HUDEP-2 (cell line): ENCODE measurements around the gene TMPRSS9.
A peak's percentile ranks its signal among the peaks of the same experiment; 100 is the strongest.

Source experiments
- DNase-seq, 76 experiments: peaks; one replicate each; lab custom pipeline; 2025; ENCODE audit not compliant: unreplicated experiment in 76 of 76; lab: John Stamatoyannopoulos, UW

The TMPRSS9 gene

DNA sequence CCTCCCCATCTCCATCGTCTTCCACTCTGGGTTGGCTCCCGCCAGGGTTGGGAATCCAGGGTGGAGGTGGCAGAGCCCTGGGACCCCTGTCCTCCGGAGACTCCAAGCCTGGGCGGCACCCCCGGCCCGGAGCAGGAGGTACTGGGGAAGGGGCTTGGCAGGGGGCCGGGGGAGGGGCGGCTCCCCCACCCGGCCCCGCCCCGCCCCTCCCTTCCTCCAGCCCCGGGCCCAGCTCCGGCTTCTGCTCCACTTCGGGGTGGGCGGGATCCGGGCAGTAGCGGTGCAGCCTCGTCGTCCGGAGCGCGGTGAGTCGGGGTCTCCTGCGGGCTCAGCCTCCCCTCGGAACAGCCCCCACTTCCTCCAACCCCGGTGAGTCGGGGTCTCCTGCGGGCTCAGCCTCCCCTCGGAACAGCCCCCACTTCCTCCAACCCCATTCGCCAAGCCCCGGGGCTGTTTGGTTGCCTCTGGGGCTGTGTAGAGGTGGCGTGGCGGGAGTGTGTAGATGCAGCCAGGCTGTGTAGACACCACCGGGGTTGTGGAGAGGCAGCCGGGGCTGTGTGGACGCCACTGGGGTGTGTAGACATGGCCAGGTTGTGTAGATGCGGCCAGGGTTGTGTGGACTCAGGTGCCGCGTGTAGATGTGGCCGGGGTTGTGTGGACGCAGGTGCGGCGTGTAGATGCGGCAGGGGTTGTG, at the start of gene TMPRSS9:
TMPRSS9 (plus strand) TSS at position 274 of the 694 bp plus-strand sequence. CDS start 29,521 bp downstream, outside the sequence.
- no peak for DNase-seq

DNA sequence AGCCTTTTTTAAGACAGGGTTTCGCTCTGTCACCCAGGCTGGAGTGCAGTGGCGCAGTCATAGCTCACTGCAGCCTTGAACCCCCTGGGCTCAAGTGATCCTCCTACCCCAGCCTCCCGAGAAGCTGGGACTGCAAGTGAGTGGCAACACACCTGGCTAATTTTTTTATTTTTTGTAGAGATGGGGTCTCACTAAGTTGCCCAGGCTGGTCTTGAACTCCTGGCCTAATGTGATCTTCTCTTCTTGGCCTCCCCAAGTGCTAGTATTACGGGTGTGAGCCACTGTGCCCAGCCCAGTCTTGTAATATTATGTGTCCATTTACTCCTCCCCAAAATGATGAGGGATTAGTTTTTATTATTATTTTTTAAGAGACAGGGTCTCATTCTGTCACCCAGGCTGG, 49.0 kb upstream of the TMPRSS9 start:
- no peak for DNase-seq

DNA sequence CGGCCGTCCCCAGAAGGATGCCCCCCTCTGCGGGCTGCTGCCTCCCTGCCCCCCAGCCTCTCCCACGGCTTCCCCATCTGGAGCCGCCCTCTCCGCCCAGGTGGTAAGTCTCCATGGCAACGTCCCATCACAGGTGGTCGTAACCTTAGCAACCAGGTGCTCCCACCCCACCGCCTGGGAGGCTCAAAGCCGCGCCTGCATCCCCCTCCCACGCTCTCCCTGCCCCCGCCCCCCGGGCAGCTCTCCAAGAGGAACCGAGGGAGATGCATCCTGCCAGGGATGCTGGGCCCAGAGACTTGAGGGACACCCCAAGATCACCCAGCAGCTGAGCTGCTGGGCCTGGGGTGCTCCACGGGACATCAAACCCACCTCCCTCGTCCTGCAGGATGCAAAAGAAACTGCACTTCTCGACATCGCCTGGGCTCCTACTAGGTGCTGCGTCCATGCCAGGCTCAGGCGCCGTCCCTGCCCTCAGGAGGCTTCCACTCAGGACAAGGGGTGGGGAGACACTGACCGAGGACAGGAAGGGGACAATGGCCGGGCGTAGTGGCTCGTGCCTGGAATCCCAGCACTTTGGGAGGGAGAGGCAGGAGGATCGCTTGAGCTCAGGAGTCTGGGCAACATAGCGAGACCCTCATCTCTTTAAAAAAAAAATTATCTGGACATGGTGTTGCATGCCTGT, 47.1 kb upstream of the TMPRSS9 start:
- no peak for DNase-seq

DNA sequence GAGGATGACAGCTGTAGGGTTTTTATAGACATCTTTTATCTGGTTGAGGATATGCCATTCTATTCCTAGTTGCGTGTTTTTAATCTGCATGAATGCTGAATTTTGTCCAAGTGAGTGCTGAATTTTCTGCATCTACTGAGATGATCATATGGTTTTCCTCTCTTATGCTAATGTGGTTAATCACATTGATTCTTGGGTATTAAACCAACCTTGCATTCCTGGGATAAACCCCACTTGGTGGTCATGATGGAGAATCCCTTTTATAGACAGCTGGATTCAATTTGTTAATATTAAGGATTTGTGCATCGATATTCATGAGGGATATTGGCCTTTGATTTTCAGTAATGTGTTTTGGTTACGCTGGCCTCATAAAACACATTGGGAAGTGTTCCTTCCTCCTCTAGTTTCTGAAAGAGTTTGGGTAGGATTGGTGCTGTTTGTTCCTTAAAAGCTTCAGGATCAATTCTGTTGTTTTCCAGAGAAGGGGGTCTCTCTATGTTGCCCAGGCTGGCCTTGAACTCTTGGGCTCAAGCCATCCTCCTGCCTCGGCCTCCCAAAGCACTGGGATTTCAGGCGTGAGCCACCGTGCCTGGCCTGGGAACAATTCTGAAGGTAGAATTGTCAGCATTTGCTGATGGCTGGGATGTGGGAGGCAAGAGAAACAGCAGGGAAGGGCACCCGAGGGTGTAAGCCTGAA, 44.8 kb upstream of the TMPRSS9 start:
- no peak for DNase-seq

DNA sequence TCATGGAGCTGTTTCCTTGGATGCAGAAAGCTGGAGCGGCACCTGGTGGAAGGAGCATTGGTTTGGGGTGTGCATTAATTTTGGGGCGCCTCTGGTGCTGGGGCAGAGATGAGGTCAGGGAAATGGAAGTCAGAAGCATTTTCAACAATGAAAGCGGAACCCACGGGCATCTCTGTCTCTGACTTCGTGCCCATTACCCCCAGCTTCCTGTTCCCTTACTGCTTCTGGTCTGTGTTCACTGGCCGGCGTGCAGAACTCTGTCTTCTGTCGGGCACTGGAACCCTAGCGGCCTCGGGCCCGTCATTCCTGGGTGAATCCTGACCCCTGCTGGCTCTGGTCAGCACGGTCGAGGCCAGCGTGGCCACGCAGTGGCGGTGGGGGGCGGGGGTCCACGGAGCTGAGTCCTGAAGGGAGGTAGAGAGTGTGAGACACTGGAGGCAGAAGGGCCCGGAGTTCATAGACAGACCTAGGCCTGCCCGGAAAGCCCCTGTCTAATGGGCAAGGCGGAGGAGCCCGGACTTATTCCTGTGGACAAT, 44.2 kb upstream of the TMPRSS9 start:
- peak in 46 of 76 experiments; percentile 4 to 74 (median 50) for DNase-seq

DNA sequence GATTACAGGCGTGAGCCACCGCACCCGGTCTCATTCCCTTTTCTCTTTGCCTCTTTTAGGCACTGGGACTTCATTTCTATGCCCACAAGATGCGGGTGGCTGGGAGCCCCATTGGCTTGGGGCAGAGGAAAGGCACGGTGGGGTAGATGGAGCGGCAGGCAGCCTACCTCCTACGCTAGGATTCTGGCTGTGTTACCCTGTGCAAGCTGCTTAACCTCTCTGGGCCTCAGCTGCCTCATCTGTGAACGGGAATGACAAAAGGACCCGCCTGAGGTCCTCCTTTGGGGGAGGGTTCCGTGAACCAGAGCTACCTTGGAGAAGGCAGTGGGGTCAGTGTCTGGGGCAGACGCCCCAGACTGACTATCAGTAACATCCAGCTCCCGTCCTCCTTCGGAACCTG, 42.8 kb upstream of the TMPRSS9 start:
- no peak for DNase-seq

DNA sequence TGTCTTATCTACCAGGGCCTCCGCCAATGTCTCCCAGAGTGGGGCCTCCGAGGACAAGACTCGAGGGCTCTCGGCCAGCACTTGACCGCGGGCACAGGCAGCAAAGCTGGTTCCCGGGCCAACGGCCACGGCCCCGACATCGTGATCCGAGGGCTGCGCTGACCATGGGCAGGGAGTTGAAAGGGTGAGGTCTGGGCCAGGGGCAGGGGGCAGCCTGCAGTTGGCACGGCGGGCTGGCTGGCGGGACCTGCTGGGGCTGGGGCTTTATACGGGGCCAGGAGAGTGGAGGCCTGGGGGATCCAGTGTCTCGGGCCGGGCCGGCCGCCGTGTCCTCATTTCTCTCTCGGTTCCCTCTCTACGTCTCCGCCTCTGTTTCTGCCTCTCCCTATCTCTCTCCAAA, 42.3 kb upstream of the TMPRSS9 start:
- no peak for DNase-seq

DNA sequence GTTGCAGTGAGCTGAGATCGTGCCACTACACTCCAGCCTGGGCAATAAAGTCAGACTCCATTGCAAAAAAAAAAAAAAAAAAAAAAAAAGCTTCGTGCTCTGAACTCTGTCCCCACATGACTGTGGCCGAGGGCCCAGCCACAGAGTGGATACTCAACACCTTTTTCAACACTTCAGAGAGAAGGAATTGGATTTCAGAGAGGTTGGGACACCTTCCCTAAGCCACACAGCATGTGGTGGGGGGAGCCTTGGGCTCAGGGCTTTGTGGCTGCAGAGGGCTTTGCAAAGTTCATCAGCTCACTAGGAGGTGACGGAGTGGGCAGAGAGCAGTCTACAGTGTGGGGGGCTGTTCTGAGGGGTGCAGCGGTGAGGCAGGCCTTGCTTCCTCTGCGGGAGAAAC, 41.1 kb upstream of the TMPRSS9 start:
- DNase-seq: no peak

DNA sequence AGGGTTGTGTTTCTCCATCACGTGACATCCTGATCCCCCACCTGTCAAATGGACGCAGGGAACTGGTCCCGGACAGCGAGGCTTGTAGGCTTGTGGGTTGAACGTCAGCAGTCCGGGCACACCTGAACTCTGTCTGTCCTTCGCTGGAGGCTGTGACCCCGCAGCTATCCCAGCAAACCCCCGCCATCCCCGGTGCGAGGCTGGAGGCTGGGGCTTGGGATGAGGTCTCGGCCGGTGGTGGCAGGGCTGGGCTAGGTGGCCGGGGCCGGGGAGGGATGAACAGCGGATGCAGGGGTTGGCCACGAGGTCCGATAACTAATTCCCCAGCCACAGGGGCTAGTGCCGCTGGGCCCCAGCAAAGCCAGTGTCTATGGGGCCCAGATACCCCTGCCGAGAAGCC, 40.5 kb upstream of the TMPRSS9 start:
- no peak for DNase-seq

DNA sequence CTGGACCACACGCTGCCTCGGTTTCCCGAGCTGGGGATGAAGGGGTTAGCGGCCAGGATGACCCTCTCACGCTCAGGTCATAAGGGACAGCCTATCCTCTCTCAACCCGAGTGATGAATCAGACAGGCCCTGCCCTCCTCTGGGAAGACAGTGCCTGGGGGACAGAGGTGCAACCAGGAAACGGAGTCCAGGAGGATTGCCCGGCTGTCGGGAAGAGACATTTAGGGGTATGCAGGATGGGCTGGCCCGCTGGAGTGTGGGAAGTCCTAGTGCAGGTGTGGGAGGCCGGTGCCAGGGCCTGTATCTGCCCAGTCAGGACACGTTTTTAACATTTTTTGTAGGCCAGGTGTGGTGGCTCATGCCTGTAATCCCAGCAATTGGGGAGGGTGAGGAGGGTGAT, 40.0 kb upstream of the TMPRSS9 start:
- DNase-seq: no peak

DNA sequence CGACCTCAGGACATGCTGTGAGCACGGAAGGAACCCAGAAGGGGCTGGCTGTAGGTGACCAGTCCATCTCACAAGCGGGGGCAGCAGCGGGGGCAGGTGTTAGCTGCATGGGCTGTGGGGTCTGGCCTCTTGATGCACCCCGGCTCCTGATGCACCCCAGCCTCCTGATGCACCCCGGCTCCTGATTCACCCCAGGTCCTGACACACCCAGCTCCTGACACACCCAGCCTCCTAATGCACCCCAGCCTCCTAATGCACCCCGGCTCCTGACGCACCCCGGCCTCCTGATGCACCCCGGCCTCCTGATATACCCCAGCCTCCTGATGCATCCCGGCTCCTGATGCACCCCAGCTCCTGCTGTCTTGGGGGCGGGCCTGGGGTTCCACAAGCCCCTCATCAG, 39.1 kb upstream of the TMPRSS9 start:
- DNase-seq: no peak

DNA sequence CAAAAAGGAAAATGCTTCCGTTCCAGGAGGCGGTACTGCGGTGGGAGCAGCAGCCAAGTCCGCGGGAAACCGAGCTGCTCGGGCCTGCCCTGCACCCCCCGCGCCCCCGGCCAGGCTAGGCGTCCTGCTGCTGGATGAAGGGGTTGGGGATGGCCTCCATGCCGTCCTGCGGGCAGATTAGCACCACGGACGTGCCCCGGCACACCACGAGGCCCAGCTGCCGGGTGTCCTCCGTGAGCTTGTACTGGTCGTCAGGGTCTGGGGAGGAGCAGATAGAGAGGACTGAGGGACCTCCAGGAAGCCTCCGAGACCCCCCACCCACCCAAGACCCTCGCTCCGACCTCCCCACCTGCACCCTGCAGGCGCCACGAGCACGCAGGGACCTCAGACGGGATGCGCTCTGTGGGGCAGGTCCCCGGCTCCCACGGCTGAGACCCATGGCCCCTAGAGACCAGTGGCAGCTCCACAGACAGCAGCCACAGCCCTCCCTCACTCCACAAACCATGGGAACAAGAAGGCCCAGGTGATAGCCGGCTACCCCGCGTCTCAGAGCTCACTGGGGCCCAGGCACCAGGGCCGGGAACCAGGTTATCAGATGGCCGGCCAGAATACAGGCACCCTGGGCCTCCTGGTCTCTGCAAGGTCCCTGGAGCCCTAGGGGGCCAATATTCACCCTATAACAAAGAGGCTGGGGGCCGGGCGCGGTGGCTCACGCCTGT, 38.3 kb upstream of the TMPRSS9 start:
- DNase-seq: no peak

DNA sequence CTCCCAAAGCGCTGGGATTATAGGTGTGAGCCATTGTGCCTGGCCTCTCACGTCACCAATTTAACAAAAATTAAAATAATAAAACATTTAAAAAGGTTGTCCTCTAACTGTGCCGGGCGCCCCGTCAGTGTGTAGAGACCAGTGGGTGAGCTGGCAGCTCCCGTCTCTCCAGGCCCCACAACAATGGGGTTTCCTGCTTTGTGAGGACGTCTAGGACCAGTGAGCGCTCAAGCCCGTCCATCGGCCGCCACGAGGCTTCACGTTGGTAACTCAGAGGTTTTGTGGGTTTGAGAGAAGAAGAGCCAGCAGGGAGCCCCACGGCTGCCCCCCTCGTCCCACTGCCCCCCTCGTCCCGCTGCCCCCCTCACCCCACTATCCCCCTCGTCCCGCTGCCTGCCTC, 36.4 kb upstream of the TMPRSS9 start:
- DNase-seq: no peak

DNA sequence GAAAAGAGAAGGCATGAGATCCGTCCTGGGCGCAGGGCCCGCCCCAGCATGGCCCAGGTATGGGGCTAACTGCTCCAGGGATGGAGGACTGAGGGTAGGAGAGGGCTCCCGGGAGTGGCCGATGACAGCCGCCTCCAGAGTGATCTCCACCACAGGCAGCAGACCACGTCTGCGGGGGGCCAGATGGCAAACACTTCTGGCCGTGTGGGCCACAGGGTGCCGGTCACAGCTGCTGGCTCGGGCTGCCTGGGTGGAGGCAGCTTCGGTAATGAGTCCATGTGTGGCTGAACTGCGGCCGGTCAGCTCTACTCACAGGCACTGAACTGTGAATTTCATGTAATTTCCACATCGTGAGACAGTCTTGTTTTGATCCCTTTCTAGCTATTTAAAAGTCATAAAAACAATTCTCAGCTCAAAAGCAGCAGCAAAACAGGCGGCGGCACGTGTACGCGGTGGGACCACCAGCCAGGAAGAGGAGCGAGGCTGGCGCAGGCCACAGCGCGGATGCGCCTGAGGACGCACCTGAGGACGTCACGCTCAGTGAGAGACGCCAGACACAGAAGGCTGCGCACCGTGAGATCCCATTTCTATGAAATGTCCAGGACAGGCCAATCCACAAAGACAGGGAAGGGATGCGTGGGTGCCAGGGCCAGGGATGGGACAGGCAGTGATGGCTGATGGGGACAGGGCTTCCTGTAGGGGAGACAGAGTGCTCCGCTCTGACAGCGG, 35.7 kb upstream of the TMPRSS9 start:
- no peak for DNase-seq

DNA sequence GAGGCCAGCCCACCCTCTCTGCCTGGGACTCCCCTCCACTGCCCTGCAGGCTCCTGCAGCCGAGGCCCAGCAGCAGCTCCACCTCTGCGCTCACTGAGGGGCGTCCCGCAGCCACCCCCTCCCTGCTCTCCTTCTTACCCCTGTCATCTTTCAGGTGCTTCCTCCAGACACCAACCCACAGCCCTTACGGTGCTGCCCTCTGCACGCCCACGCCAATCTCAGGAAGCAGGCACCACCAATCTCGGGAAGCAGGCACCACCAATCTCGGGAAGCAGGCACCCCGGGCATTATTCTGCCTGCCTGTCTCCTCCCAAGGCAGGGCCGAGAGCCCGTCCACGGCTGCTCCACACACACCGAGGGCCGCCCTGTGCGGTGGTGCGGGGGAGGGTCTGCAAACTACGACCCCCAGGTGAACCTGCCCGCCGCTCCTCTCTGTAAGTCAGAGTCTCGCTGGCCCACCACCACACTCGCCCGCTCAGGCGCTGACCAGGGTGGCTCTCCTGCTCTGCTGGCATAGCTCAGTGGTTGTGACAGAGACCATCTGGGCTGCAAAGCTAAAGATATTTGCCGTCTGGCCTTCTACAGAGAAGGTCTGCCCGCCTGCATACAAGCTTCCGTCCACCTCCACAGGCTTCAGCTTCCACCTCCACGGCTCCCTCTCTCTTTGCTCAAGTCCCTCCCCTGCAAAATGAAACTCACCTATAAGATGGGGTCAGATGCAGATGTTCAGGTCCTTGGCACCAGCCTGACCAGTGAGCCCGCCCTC, 34.6 kb upstream of the TMPRSS9 start:
- DNase-seq: no peak

DNA sequence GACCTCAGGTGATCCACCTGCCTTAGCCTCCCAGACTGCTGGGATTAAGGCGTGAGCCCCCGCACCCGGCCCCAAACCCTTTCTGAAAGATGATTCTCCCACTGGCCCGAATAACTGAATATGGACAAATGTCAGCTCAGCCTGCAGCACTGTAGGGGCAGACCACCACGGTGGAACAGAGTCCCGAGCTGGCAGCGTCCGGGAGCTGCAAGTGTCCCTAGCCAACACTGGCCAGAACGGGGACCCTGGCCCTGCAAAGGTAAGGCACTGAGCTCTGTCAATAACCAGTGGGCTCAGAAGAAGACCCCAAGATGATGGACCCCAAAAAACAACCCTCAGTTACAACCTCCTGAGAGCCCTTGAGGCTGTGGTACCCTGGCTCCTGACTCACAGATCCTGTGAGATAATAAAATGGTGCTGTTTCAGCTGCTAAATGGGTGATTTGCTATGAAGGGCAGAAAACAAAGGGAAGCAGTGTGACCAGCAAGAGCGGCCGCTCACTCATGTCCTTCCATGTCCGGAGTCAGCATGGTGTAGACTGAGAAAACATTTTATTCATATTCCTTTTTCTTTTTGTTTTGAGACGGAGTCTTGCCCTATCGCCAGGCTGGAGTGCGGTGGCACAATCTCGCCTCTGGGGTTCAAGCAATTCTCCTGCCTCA, 33.2 kb upstream of the TMPRSS9 start:
- DNase-seq: no peak

DNA sequence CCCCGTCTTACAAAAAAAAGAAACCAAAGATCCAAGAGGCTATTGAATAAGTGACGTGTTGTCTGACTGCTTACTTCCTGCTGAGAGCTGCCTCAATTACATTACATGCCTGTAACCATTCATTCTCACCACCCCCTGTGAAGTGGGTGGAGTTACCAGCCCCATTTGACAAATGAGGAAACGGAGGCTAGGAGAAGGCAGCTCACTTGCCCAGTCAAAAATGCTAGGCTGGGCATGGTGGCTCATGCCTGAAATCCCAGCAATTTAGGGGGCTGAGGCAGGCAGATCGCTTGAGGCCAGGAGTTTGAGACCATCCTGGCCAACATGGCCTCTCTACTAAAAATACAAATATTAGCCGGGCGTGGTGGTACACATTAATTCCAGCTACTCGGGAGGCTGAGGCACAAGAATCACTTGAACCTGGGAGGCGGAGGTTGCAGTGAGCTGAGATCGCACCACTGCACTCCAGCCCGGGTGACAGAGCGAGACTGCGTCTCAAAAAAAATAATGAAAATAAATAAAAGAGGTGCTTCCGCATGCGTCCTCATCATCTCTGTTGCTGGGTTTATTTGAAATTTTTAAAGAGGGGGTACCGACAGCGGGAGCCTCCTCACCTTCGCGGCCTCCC, 32.2 kb upstream of the TMPRSS9 start:
- peak in 39 of 76 experiments; percentile 14 to 79 (median 46) for DNase-seq

DNA sequence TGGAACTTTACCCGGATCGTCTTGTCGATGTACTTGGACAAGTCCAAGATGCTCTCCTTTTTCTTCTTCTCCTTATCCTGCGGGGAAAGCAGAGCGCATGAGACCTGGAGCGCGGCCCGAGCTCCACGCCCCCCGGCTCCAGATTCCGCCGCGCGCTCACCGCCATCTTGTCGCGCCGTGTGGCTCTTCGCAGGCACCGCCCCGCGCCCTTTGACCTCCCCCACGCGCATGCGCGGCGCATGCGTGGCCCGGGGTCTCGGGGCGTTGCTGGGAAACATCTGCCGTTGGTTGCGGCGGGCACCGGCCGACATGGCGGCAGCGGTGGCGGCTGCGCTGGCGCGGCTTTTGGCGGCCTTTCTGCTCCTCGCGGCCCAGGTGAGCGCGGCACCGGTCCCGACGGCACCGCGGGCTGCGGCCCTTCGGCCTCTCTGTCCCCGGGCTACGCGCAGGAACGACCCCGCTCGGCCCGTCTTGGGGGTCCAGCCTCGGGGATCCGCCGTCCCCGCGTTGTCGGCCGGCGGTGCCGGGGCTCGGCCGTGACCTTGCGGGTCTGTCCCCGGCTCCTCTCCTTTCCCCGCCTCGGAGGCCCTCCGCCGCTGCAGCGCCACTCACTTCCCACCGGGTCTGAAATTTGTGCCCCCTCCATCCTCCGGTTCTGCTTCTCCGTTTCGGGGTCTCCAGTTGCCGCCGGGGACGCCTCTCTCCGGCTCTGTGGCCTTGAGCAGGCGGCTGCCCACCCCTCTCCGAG, 31.5 kb upstream of the TMPRSS9 start, which contains the start of the genes LSM7 and SPPL2B:
LSM7 (minus strand) TSS at position 186 of the 748 bp plus-strand sequence; CDS start at position 166, 20 bp downstream.
SPPL2B (plus strand) TSS at position 284 of the 748 bp plus-strand sequence; CDS start at position 310, 26 bp downstream.
- DNase-seq: peak in 71 of 76 experiments; percentile 46 to 94 (median 87)
